Neuronal stem cell (in vitro differentiated cells): ENCODE measurements around the gene DPH5.
"Not testable (repeated sequence)": the region's sequence is repeated elsewhere in the genome, so short reads cannot be mapped to it uniquely, and the experiment has no call there.

Experiments used
- DNase-seq: peaks from one replicate; pipeline ENCODE4 v3.0.0-alpha.2; 2013; ENCODE audit warnings: low spot score
- H2AFZ ChIP-seq: one replicate; pipeline ENCODE4 v1.6.1; 2013; ENCODE audit warnings: mild to moderate bottlenecking, low read length, inconsistent platforms
- H2AK5ac ChIP-seq: 2 replicates; pipeline ENCODE4 v1.6.1; 2013; ENCODE audit warnings: low read depth, mild to moderate bottlenecking, inconsistent platforms, low read length, moderate library complexity, mixed read lengths
- H2BK120ac ChIP-seq: 2 replicates; pipeline ENCODE4 v1.6.1; 2013; ENCODE audit warnings: low read depth, mild to moderate bottlenecking, inconsistent platforms, low read length, moderate library complexity, mixed read lengths
- H2BK12ac ChIP-seq: one replicate; pipeline ENCODE4 v1.6.1; 2013; ENCODE audit warnings: low read length, inconsistent platforms
- H2BK15ac ChIP-seq: 2 replicates; pipeline ENCODE4 v1.6.1; 2013; ENCODE audit warnings: mild to moderate bottlenecking, low read length, inconsistent platforms, mixed read lengths
- H2BK5ac ChIP-seq: one replicate; pipeline ENCODE4 v1.6.1; 2013; ENCODE audit warnings: inconsistent platforms, mild to moderate bottlenecking, low read length, moderate library complexity
- H3K14ac ChIP-seq: one replicate; pipeline ENCODE4 v1.6.1; 2013; ENCODE audit warnings: low read length, inconsistent platforms
- H3K18ac ChIP-seq: 2 replicates; pipeline ENCODE4 v1.6.1; 2013; ENCODE audit warnings: low read length, inconsistent platforms
- H3K23ac ChIP-seq: 2 replicates; pipeline ENCODE4 v1.6.1; 2013; ENCODE audit warnings: low read depth, mild to moderate bottlenecking, mixed read lengths, low read length, inconsistent platforms; ENCODE audit not compliant: poor library complexity
- H3K27ac ChIP-seq: replicated peaks from 3 replicates; pipeline ENCODE4 v1.5.1; 2013; ENCODE audit warnings: low read length, inconsistent platforms
- H3K27me3 ChIP-seq, 3 experiments: 2 replicates each; pipeline ENCODE4 v1.6.1; 2013; ENCODE audit warnings: low read length in 3 of 3, mild to moderate bottlenecking in 2 of 3, inconsistent platforms in 1 of 3, low read depth in 1 of 3, mixed read lengths in 1 of 3, moderate library complexity in 1 of 3; ENCODE audit not compliant: control insufficient read depth in 3 of 3, insufficient read depth in 3 of 3
- H3K36me3 ChIP-seq, 2 donors: replicated peaks in 1 of 2; 2 replicates each; pipeline ENCODE4 v1.6.1; 2013; ENCODE audit warnings: low read length in 2 of 2; ENCODE audit not compliant: control insufficient read depth in 2 of 2, insufficient read depth in 2 of 2
- H3K4ac ChIP-seq: 2 replicates; pipeline ENCODE4 v1.6.1; 2013; ENCODE audit warnings: inconsistent platforms, mild to moderate bottlenecking, low read length, moderate library complexity
- H3K4me1 ChIP-seq, 2 donors: 1 replicate in 1 of 2; 2 replicates in 1 of 2; pipeline ENCODE4 v1.6.1; 2013; ENCODE audit warnings: low read length in 2 of 2, low read depth in 1 of 2; ENCODE audit not compliant: control insufficient read depth in 2 of 2, insufficient read depth in 1 of 2
- H3K4me2 ChIP-seq: one replicate; pipeline ENCODE4 v1.6.1; 2013; ENCODE audit warnings: mild to moderate bottlenecking, low read length, inconsistent platforms; ENCODE audit not compliant: insufficient read depth, poor library complexity, severe bottlenecking
- H3K4me3 ChIP-seq, 2 donors: 2 replicates each; pipeline ENCODE4 v1.5.1; 2013; ENCODE audit warnings: low read length in 2 of 2, mild to moderate bottlenecking in 2 of 2, inconsistent platforms in 1 of 2, moderate library complexity in 1 of 2
- H3K79me1 ChIP-seq: one replicate; pipeline ENCODE4 v1.6.1; 2013; ENCODE audit warnings: low read depth, mild to moderate bottlenecking, inconsistent platforms, low read length, moderate library complexity
- H3K9ac ChIP-seq: one replicate; pipeline ENCODE4 v1.6.1; 2013; ENCODE audit warnings: mild to moderate bottlenecking, low read depth, low read length, inconsistent platforms; ENCODE audit not compliant: poor library complexity
- H3K9me3 ChIP-seq, 2 donors: replicated peaks in 1 of 2; 2 replicates each; pipeline versions ENCODE3 to v1.6.1; 2013; ENCODE audit warnings: low read length in 2 of 2, mild to moderate bottlenecking in 2 of 2, inconsistent platforms in 1 of 2, low read depth in 1 of 2, mixed read lengths in 1 of 2, moderate library complexity in 1 of 2; ENCODE audit not compliant: control insufficient read depth in 2 of 2, insufficient read depth in 1 of 2
- H4K8ac ChIP-seq: one replicate; pipeline ENCODE4 v1.6.1; 2013; ENCODE audit warnings: low read depth, mild to moderate bottlenecking, inconsistent platforms, low read length, moderate library complexity
- H4K91ac ChIP-seq: one replicate; pipeline ENCODE4 v1.6.1; 2013; ENCODE audit warnings: low read length, low read depth, mild to moderate bottlenecking, inconsistent platforms; ENCODE audit not compliant: poor library complexity
- WGBS, 2 donors: extraction: QIAGEN DNeasy Blood & Tissue Kit; methylation state at CpG; one replicate each; pipeline ENCODE4 v1.1.7; 2013; ENCODE audit warnings: missing lambda C conversion rate in 2 of 2, mixed read lengths in 1 of 2; ENCODE audit not compliant: insufficient read length in 2 of 2, insufficient replicate concordance in 1 of 2; ENCODE audit errors: extremely low coverage in 2 of 2; 5-methylcytosine and 5-hydroxymethylcytosine counted together

DPH5 gene

DNA sequence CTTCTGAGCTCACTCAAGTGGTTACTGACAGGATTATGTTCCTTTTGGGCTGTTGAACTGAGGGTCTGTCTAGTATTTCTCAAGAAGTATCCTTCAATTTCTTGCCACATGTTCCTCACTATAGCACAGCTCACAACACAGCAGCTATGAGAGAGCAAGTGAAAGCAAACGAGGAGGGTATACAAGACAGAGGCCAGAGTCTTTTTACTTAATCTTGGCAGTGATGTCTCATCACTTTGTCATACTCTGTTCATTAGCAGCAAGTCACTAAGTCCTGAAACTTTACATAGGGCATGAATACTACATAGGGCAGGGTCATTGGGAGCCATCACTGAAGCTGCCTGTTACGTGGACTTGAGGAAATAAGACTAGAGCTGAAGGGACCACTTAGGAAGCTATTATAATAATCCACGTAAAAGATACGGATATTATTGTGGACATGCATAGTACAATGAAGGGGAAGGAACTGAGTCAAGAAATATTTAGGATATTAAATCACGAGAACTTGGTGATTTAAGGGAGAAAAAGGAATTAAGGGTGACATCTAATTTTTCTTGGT is 66.0 kb downstream of the DPH5 start:
- Histone ChIP-seq H2BK5ac (no peak overlapping the region), H3K9me3 (no peaks in the 10 kb centered on the region), H2AK5ac (no peak overlapping the region), H2BK12ac (no peak overlapping the region), H3K27me3 (no peaks in the 10 kb centered on the region), H3K9ac (no peak overlapping the region), H3K4me1 (peaks cover 0 to 4% of the 10 kb centered on the region in 2 donors), H2BK120ac (no peak overlapping the region), H3K4me2 (no peak overlapping the region), H3K79me1 (no peaks in the 10 kb centered on the region), H3K18ac (no peak overlapping the region), H3K23ac (no peak overlapping the region), H3K27ac (no peak overlapping the region), H2BK15ac (no peak overlapping the region), H3K4me3 (no peak overlapping the region), H3K4ac (no peak overlapping the region), H2AFZ (no peak overlapping the region), H4K91ac (no peak overlapping the region), H3K14ac (no peak overlapping the region), H4K8ac (no peak overlapping the region), H3K36me3 (peaks cover 0 to 38% of the 10 kb centered on the region in 2 donors)
- no CpG with 5 or more reads among the region's 5 CpGs for WGBS, 2 donors
- DNase-seq = no peak

DNA sequence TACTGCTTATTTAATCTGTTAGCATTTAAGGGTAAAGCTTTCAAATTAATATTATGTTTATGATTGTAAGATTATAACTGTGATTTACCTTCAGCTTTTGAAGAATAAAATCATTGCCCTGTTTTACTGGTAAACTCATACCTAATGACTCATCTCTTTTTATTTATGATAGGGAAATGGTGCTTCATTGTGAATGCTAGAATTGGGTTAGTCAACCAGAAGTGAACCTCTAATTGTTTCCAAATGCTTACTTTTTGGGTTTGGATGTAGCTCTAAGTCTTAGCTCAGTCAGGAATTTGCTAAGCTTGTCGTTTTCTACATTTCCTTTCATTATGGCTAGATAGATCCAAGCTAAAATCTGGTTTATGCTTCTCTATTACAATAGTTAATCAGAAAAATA is 70.3 kb downstream of the DPH5 start:
- peaks cover 6 to 9% of the 10 kb centered on the region in 2 donors for H3K4me1 ChIP-seq
- no peak overlapping the region for H2AK5ac ChIP-seq
- H3K18ac ChIP-seq = no peak overlapping the region
- no peak overlapping the region for H4K91ac ChIP-seq
- H3K4ac ChIP-seq = no peak overlapping the region
- no peak overlapping the region for H3K27ac ChIP-seq
- H2BK5ac ChIP-seq = no peak overlapping the region
- no peaks in the 10 kb centered on the region for H3K9me3 ChIP-seq
- no peaks in the 10 kb centered on the region for H3K79me1 ChIP-seq
- H3K27me3 ChIP-seq = no peaks in the 10 kb centered on the region
- H2BK120ac ChIP-seq = no peak overlapping the region
- H3K9ac ChIP-seq = no peak overlapping the region
- H3K36me3 ChIP-seq = peaks cover 0 to 26% of the 10 kb centered on the region in 2 donors
- no peak overlapping the region for H2AFZ ChIP-seq
- DNase-seq = peak; percentile 46
- no peak overlapping the region for H4K8ac ChIP-seq
- no peak overlapping the region for H3K14ac ChIP-seq
- no peak overlapping the region for H3K23ac ChIP-seq
- no peak overlapping the region for H2BK15ac ChIP-seq
- no CpG with 5 or more reads among the region's 1 CpG for WGBS, 2 donors
- H3K4me3 ChIP-seq = no peak overlapping the region
- H2BK12ac ChIP-seq = no peak overlapping the region
- no peak overlapping the region for H3K4me2 ChIP-seq

DNA sequence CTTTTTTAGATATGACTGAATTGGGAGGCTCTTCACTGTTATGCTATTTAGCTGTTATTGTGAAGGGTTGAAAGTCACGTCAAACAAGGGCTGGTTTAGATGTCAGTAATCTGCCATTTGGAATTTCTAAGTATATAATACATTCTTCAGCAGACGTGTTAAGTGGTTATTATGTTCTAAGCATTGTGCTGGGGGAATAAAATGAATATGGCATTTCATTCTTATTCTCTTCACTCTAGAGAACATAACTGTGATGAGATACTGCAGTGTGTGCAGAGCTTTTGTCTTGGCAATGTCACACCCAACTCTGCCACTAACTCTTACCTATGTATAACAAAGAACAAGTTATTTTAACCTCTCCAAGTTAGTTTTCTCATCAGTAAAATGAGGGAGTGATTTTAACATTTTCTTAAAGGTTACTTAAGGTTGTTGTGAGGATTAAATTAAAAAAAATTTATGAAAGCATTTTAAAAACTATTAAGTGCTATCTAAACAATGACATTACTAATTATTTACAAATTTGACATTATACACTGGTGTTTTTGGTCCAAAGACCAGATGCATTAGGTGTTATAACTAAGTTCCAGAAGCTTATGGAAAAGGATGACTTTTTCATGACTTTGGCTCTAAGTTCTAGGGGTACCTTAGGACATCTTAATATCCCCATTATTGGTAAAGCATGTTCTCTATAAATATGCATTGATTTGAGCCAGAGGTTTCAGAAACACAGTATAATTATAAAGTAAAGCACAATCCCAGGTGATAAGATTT is 71.4 kb downstream of the DPH5 start:
- Histone ChIP-seq H3K27me3 (no peaks in the 10 kb centered on the region), H2BK15ac (no peak overlapping the region), H3K79me1 (no peaks in the 10 kb centered on the region), H3K4me3 (no peak overlapping the region), H3K9ac (no peak overlapping the region), H3K36me3 (peaks cover 0 to 34% of the 10 kb centered on the region in 2 donors), H3K4me2 (no peak overlapping the region), H2BK120ac (no peak overlapping the region), H4K8ac (no peak overlapping the region), H2BK12ac (no peak overlapping the region), H2AFZ (no peak overlapping the region), H3K9me3 (no peaks in the 10 kb centered on the region), H3K27ac (no peak overlapping the region), H3K23ac (no peak overlapping the region), H3K4me1 (peaks cover 6 to 19% of the 10 kb centered on the region in 2 donors), H2AK5ac (no peak overlapping the region), H2BK5ac (no peak overlapping the region), H3K14ac (no peak overlapping the region), H3K18ac (no peak overlapping the region), H3K4ac (no peak overlapping the region), H4K91ac (no peak overlapping the region)
- no CpG with 5 or more reads among the region's 2 CpGs for WGBS, 2 donors
- no peak for DNase-seq

DNA sequence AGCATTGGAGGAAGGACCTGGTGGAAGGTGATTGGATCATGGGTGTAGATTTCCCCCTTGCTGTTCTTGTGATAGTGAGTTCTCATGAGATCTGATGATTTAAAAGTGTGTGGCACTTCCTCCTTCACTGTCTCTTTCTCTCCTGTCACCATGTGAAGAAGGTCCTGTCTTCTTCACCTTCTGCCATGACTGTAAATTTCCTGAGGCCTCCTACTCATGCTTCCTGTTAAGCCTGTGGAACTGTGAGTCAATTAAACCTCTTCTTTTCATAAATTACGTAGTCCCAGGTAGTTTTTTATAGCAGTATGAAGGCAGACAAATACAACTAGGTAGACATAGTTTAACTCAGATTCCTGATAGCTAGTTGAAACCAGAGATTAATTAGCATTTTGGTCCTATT is 72.6 kb downstream of the DPH5 start:
- not testable (repeated sequence) for H2AFZ ChIP-seq, H2BK5ac ChIP-seq, H4K8ac ChIP-seq, H3K23ac ChIP-seq, H2AK5ac ChIP-seq, H3K4me3 ChIP-seq, H3K4ac ChIP-seq, H3K9me3 ChIP-seq, H3K79me1 ChIP-seq, H3K4me2 ChIP-seq, H4K91ac ChIP-seq, H3K18ac ChIP-seq, H3K9ac ChIP-seq, H3K14ac ChIP-seq, H2BK15ac ChIP-seq, H3K27me3 ChIP-seq, H2BK120ac ChIP-seq, H3K27ac ChIP-seq, H2BK12ac ChIP-seq, DNase-seq
- Histone ChIP-seq H3K4me1 (peaks cover 6 to 20% of the 10 kb centered on the region in 2 donors), H3K36me3 (peaks cover 0 to 34% of the 10 kb centered on the region in 2 donors)
- WGBS, 2 donors = no CpG with 5 or more reads among the region's 1 CpG
